HG02623 (cell line): ENCODE measurements around the gene ZNF511.
A peak's percentile ranks its signal among the peaks of the same experiment; 100 is the strongest.
"Not testable (repeated sequence)": the region's sequence is repeated elsewhere in the genome, so short reads cannot be mapped to it uniquely, and the experiment has no call there.

Source experiments
- ATAC-seq: cut with Tn5 transposase; IDR thresholded peaks from one replicate; pipeline ENCODE4 v1.9.1; 2021; ENCODE audit warnings: moderate library complexity; ENCODE audit not compliant: unreplicated experiment

Gene ZNF511

GRCh38 chr10:133313192-133313591 lies 4.5 kb downstream of the ZNF511 start:
- no peak for ATAC-seq

GRCh38 chr10:133314911-133315310 lies 6.2 kb downstream of the ZNF511 start:
- no peak for ATAC-seq

- no peak for ATAC-seq
Measured at GRCh38 chr10:133315847-133316246, 7.1 kb downstream of the ZNF511 start.

GRCh38 chr10:133316266-133316665 lies 7.6 kb downstream of the ZNF511 start:
- ATAC-seq, result no peak

- no peak for ATAC-seq
Measured at GRCh38 chr10:133316732-133317131, 8.0 kb downstream of the ZNF511 start.

- ATAC-seq, result peak; percentile 77
Measured at GRCh38 chr10:133318494-133319127, 9.9 kb downstream of the ZNF511 start.

GRCh38 chr10:133320852-133321422 lies 12.2 kb downstream of the ZNF511 start:
- not testable (repeated sequence) for ATAC-seq

GRCh38 chr10:133322064-133322709 lies 13.5 kb downstream of the ZNF511 start:
- ATAC-seq, result not testable (repeated sequence)

- no peak for ATAC-seq
Measured at GRCh38 chr10:133324198-133324792, 15.6 kb downstream of the ZNF511 start.

GRCh38 chr10:133324857-133325260 lies 16.1 kb downstream of the ZNF511 start:
- ATAC-seq, result no peak

GRCh38 chr10:133325440-133326222 lies 16.9 kb downstream of the ZNF511 start:
- ATAC-seq, result no peak

- ATAC-seq, result no peak
Measured at GRCh38 chr10:133326223-133326551, 17.5 kb downstream of the ZNF511 start.

- no peak for ATAC-seq
Measured at GRCh38 chr10:133326745-133327650, 18.3 kb downstream of the ZNF511 start.

- ATAC-seq, result no peak
Measured at GRCh38 chr10:133327651-133328357, 19.1 kb downstream of the ZNF511 start.

- ATAC-seq, result no peak
Measured at GRCh38 chr10:133328358-133329343, 19.9 kb downstream of the ZNF511 start.

- peak; percentile 74 for ATAC-seq
Measured at GRCh38 chr10:133329491-133330202, 20.9 kb downstream of the ZNF511 start.

- no peak for ATAC-seq
Measured at GRCh38 chr10:133332936-133333699, 24.4 kb downstream of the ZNF511 start.
